ENCODE measurements around the gene RPA3.

The RPA3 gene

GRCh38 chr7:7732621-7733281, 14.3 kb upstream of the RPA3 start:
- no peak for DNase-seq (ENCODE audit: low read depth in 2 of 2)

GRCh38 chr7:7731732-7732131, 13.3 kb upstream of the RPA3 start:
- DNase-seq (ENCODE audit: low read depth in 2 of 2) = no peak

GRCh38 chr7:7720750-7721621, 2.6 kb upstream of the RPA3 start:
- DNase-seq (ENCODE audit: low read depth in 2 of 2) = no peak

- no peak for DNase-seq (ENCODE audit: low read depth in 2 of 2)
Measured at GRCh38 chr7:7720193-7720592, 1.8 kb upstream of the RPA3 start.

GRCh38 chr7:7719236-7719635, 829 bp upstream of the RPA3 start:
- no peak for DNase-seq (ENCODE audit: low read depth in 2 of 2)

GRCh38 chr7:7713730-7714129, 4.7 kb downstream of the RPA3 start:
- no peak for DNase-seq (ENCODE audit: low read depth in 2 of 2)

- no peak for DNase-seq (ENCODE audit: low read depth in 2 of 2)
Measured at GRCh38 chr7:7710469-7710868, 7.9 kb downstream of the RPA3 start.

- DNase-seq (ENCODE audit: low read depth in 2 of 2) = no peak
Measured at GRCh38 chr7:7709291-7709690, 9.1 kb downstream of the RPA3 start.

GRCh38 chr7:7707806-7708205, 10.6 kb downstream of the RPA3 start:
- no peak for DNase-seq (ENCODE audit: low read depth in 2 of 2)

- DNase-seq (ENCODE audit: low read depth in 2 of 2) = no peak
Measured at GRCh38 chr7:7707246-7707645, 11.2 kb downstream of the RPA3 start.

- no peak for DNase-seq (ENCODE audit: low read depth in 2 of 2)
Measured at GRCh38 chr7:7706556-7707172, 11.7 kb downstream of the RPA3 start.

GRCh38 chr7:7706101-7706511, 12.3 kb downstream of the RPA3 start:
- no peak for DNase-seq (ENCODE audit: low read depth in 2 of 2)

- DNase-seq (ENCODE audit: low read depth in 2 of 2) = no peak
Measured at GRCh38 chr7:7705318-7705717, 13.1 kb downstream of the RPA3 start.

GRCh38 chr7:7704867-7705266, 13.5 kb downstream of the RPA3 start:
- DNase-seq (ENCODE audit: low read depth in 2 of 2) = no peak

GRCh38 chr7:7703427-7703826, 15.0 kb downstream of the RPA3 start:
- DNase-seq (ENCODE audit: low read depth in 2 of 2) = no peak

- DNase-seq (ENCODE audit: low read depth in 2 of 2) = no peak
Measured at GRCh38 chr7:7702826-7703225, 15.6 kb downstream of the RPA3 start.

GRCh38 chr7:7701527-7701926, 16.9 kb downstream of the RPA3 start:
- no peak for DNase-seq (ENCODE audit: low read depth in 2 of 2)

- DNase-seq (ENCODE audit: low read depth in 2 of 2) = no peak
Measured at GRCh38 chr7:7699970-7700369, 18.4 kb downstream of the RPA3 start.

GRCh38 chr7:7699380-7699779, 19.0 kb downstream of the RPA3 start:
- no peak for DNase-seq (ENCODE audit: low read depth in 2 of 2)

- no peak for DNase-seq (ENCODE audit: low read depth in 2 of 2)
Measured at GRCh38 chr7:7698930-7699329, 19.5 kb downstream of the RPA3 start.

GRCh38 chr7:7696458-7697119, 21.8 kb downstream of the RPA3 start:
- no peak for DNase-seq (ENCODE audit: low read depth in 2 of 2)

GRCh38 chr7:7695111-7695817, 23.1 kb downstream of the RPA3 start:
- DNase-seq (ENCODE audit: low read depth in 2 of 2) = no peak
